H4 (cell line): ENCODE data around the gene USP3. TPM values are rescaled to one million over a fixed set of nuclear protein-coding genes. Genes with fewer than 3 reads are reported as not detected.

Source experiments
- total RNA-seq: library from RNA; depleted of rRNA; stranded (reverse); fragments of >200 nt; shearing (Covaris generic); gene quantifications from 2 replicates; pipeline ENCODE4 v1.2.3, GENCODE V29; 2014; rRNA removed

Gene USP3
- total RNA-seq, 1 experiment from 2014 or later, result 48.3 TPM

Other genes starting within 250 kb of the USP3 start
- gene APH1B, start 227.0 kb upstream of the USP3 start, total RNA-seq, result 20.7 and 27.3 TPM in 2 replicates
- gene CA12, start 122.7 kb upstream of the USP3 start, total RNA-seq, result 24.2 and 27.4 TPM in 2 replicates
- not detected in 2 replicates for gene FBXL22, start 92.8 kb downstream of the USP3 start, total RNA-seq